KMS-11 (cell line): Measurements from ENCODE around the gene RAI14.

Experiments used
- H2AFZ ChIP-seq: fragments of 200-600 bp; sonication (generic); 2 replicates; pipeline ENCODE4 v1.6.1; 2016; ENCODE audit warnings: antibody characterized with exemption, mixed run types, low read depth
- H3K27ac ChIP-seq: fragments of 200-600 bp; sonication (generic); 2 replicates; pipeline ENCODE4 v1.6.1; 2016; ENCODE audit warnings: mild to moderate bottlenecking, mixed run types
- H3K27me3 ChIP-seq: fragments of 200-600 bp; sonication (generic); 2 replicates; pipeline ENCODE4 v1.6.1; 2017; ENCODE audit warnings: mild to moderate bottlenecking, low read depth, mixed run types, moderate library complexity; ENCODE audit not compliant: insufficient read depth
- H3K36me3 ChIP-seq: fragments of 200-600 bp; sonication (generic); 2 replicates; pipeline ENCODE4 v1.6.1; 2017; ENCODE audit warnings: mild to moderate bottlenecking, mixed run types; ENCODE audit not compliant: insufficient read depth
- H3K4me1 ChIP-seq: fragments of 200-600 bp; sonication (generic); 2 replicates; pipeline ENCODE4 v1.6.1; 2016; ENCODE audit warnings: mild to moderate bottlenecking, low read depth, mixed run types; ENCODE audit not compliant: poor library complexity, severe bottlenecking
- H3K4me2 ChIP-seq: fragments of 200-600 bp; sonication (generic); 2 replicates; pipeline ENCODE4 v1.7.0; 2016; ENCODE audit warnings: mild to moderate bottlenecking, mixed run types
- H3K4me3 ChIP-seq: fragments of 200-600 bp; sonication (generic); IDR thresholded peaks from 2 replicates; pipeline ENCODE4 v1.6.1; 2017; ENCODE audit warnings: low read depth, low read length, mixed read lengths; ENCODE audit not compliant: insufficient read depth
- H3K79me2 ChIP-seq: fragments of 200-600 bp; sonication (generic); 2 replicates; pipeline ENCODE4 v1.6.1; 2016; ENCODE audit warnings: low read depth, mixed run types; ENCODE audit not compliant: insufficient read depth
- H3K9ac ChIP-seq: fragments of 200-600 bp; sonication (generic); 2 replicates; pipeline ENCODE4 v1.6.1; 2016; ENCODE audit warnings: mild to moderate bottlenecking, mixed run types
- H4K20me1 ChIP-seq: fragments of 200-600 bp; sonication (generic); 2 replicates; pipeline ENCODE4 v1.6.1; 2016; ENCODE audit warnings: mild to moderate bottlenecking, mixed run types; ENCODE audit not compliant: insufficient read depth
- CTCF ChIP-seq: fragments of 200-600 bp; sonication (generic); conservative IDR thresholded peaks from 2 replicates; pipeline ENCODE4 v1.6.1; 2017; ENCODE audit warnings: low read depth, mild to moderate bottlenecking, antibody characterized with exemption, low read length, moderate library complexity, mixed read lengths

RAI14 gene

GRCh38 chr5:34656001-34656699 lies at the start of gene RAI14:
Gene RAI14 (plus strand): TSS chr5:34656328. CDS start chr5:34686920, 30,592 bp downstream.
- TF ChIP-seq CTCF: no peak
- H3K36me3 ChIP-seq: no peaks in the 10 kb centered on the region
- no peaks in the 10 kb centered on the region for H4K20me1 ChIP-seq
- H3K79me2 ChIP-seq: no peaks in the 10 kb centered on the region
- H3K4me3 ChIP-seq: no peak within 1 kb of the TSS
- H3K9ac ChIP-seq: peak within 1 kb of the TSS; percentile 66
- H3K27me3 ChIP-seq: no peaks in the 10 kb centered on the region
- H2AFZ ChIP-seq: peak within 1 kb of the TSS; percentile 94
- H3K4me2 ChIP-seq: peak within 1 kb of the TSS; percentile 75
- peaks cover 6% of the 10 kb centered on the region for H3K4me1 ChIP-seq
- H3K27ac ChIP-seq: no peak within 1 kb of the TSS

- H2AFZ ChIP-seq: no peak overlapping the region
- TF ChIP-seq CTCF: no peak
- H3K9ac ChIP-seq: no peak overlapping the region
- H3K4me2 ChIP-seq: no peak overlapping the region
- H4K20me1 ChIP-seq: no peaks in the 10 kb centered on the region
- H3K27me3 ChIP-seq: no peaks in the 10 kb centered on the region
- H3K27ac ChIP-seq: no peak overlapping the region
- H3K4me1 ChIP-seq: no peaks in the 10 kb centered on the region
- no peak overlapping the region for H3K4me3 ChIP-seq
- no peaks in the 10 kb centered on the region for H3K36me3 ChIP-seq
- no peaks in the 10 kb centered on the region for H3K79me2 ChIP-seq
Observed at GRCh38 chr5:34608368-34608767, 47.8 kb upstream of the RAI14 start.

- Histone ChIP-seq H2AFZ (no peak overlapping the region), H3K4me1 (no peaks in the 10 kb centered on the region), H3K4me3 (no peak overlapping the region), H3K9ac (no peak overlapping the region), H3K27ac (no peak overlapping the region), H3K27me3 (no peaks in the 10 kb centered on the region), H4K20me1 (no peaks in the 10 kb centered on the region), H3K4me2 (no peak overlapping the region), H3K79me2 (no peaks in the 10 kb centered on the region), H3K36me3 (no peaks in the 10 kb centered on the region)
- no peak for TF ChIP-seq CTCF
Observed at GRCh38 chr5:34608859-34609648, 47.1 kb upstream of the RAI14 start.

- no peaks in the 10 kb centered on the region for H4K20me1 ChIP-seq
Observed at GRCh38 chr5:34609951-34610441, 46.1 kb upstream of the RAI14 start.

More at GRCh38 chr5:34609951-34610441, 46.1 kb upstream of the RAI14 start:
- no peak for TF ChIP-seq CTCF
- Histone ChIP-seq H3K36me3 (no peaks in the 10 kb centered on the region), H3K27me3 (no peaks in the 10 kb centered on the region), H3K4me1 (no peaks in the 10 kb centered on the region), H3K79me2 (no peaks in the 10 kb centered on the region), H3K4me2 (no peak overlapping the region), H3K4me3 (no peak overlapping the region), H3K27ac (no peak overlapping the region), H3K9ac (no peak overlapping the region), H2AFZ (no peak overlapping the region)
